Upper lobe of left lung (tissue), 4 donors: ENCODE results near the gene CACNA1D.

Experiments used
- EP300 ChIP-seq, 4 donors: sonication (generic); formaldehyde crosslinking; IDR thresholded peaks; one replicate each; pipeline ENCODE4 v1.5.1; 2017; ENCODE audit warnings: antibody characterized with exemption in 4 of 4, control low read depth in 2 of 4
- POLR2A ChIP-seq, 4 donors: fragments of 450-650 bp; IDR thresholded peaks; one replicate each; pipeline ENCODE4 v1.5.1; 2016 to 2017; ENCODE audit warnings: antibody characterized with exemption in 4 of 4, mild to moderate bottlenecking in 2 of 4
- POLR2AphosphoS5 ChIP-seq, 2 donors: sonication (generic); formaldehyde crosslinking; IDR thresholded peaks; one replicate each; pipeline ENCODE4 v1.5.1; 2017; ENCODE audit warnings: antibody characterized with exemption in 2 of 2
- TF ChIP-seq, protein P1 (sequence below), 6 experiments: fragments of 450-650 bp in 4 of 6; fragments of 200-600 bp in 2 of 6; sonication (generic) in 2 of 6; IDR thresholded peaks; one replicate each; pipeline ENCODE4 v1.5.1; 2016 to 2019; ENCODE audit warnings: antibody characterized with exemption in 6 of 6

DNA sequence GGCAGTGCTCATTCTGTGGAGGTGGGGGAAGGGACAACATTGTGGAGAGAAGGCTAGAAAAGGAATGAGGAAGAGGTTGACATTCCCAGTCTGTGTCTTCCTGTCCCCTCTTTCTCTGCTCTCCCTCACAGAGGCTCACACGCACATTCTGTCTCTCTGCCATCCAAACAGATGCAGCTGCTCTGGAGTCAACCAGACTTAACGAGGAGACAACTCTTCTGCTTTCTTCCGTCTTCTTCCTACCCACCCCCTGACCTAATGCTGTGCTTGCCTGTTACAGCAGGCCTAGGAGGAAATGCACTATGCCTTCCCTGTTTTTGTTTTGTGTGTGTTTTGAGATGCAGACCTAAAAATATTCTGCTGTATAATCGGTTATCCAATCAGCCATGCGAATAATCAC, 121.9 kb downstream of the CACNA1D start:
- TF ChIP-seq, protein P1, sequence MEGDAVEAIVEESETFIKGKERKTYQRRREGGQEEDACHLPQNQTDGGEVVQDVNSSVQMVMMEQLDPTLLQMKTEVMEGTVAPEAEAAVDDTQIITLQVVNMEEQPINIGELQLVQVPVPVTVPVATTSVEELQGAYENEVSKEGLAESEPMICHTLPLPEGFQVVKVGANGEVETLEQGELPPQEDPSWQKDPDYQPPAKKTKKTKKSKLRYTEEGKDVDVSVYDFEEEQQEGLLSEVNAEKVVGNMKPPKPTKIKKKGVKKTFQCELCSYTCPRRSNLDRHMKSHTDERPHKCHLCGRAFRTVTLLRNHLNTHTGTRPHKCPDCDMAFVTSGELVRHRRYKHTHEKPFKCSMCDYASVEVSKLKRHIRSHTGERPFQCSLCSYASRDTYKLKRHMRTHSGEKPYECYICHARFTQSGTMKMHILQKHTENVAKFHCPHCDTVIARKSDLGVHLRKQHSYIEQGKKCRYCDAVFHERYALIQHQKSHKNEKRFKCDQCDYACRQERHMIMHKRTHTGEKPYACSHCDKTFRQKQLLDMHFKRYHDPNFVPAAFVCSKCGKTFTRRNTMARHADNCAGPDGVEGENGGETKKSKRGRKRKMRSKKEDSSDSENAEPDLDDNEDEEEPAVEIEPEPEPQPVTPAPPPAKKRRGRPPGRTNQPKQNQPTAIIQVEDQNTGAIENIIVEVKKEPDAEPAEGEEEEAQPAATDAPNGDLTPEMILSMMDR (IDR thresholded peaks at IDR 0.05), result no peak
- TF ChIP-seq POLR2AphosphoS5 (IDR thresholded peaks at IDR 0.05) (no peak), POLR2A (IDR thresholded peaks at IDR 0.05) (no peak), EP300 (IDR thresholded peaks at IDR 0.05) (no peak)
